A673 (cell line): ENCODE measurements around the gene SYNE1. TPM values are rescaled to one million over a fixed set of nuclear protein-coding genes. Genes with fewer than 3 reads are reported as not detected.

Source experiments
- BruUV-seq: library from RNA; stranded (reverse); fragments of 400-500 nt; replicated peaks from 2 replicates; lab custom pipeline; 2021; lab: Mats Ljungman, UMichigan
- CTCF ChIA-PET: fragments of 300-600 bp; sonication (Branson Sonifier 250); formaldehyde crosslinking; loops from one replicate; lab custom pipeline; 2022; ENCODE audit warnings: antibody characterized with exemption; lab: Charles Lee
- POLR2A ChIA-PET: fragments of 300-600 bp; sonication (Branson Sonifier 250); formaldehyde crosslinking; loops from one replicate; lab custom pipeline; 2022; ENCODE audit warnings: antibody characterized with exemption; ENCODE audit not compliant: low non-redundant PET; lab: Charles Lee
- DNase-seq: peaks from one replicate; pipeline ENCODE4 v3.0.0-alpha.2; 2015; ENCODE audit warnings: low spot score
- H3K27ac ChIP-seq: fragments of 200-600 bp; sonication (generic); 2 replicates; pipeline ENCODE4 v1.5.1; 2016; ENCODE audit warnings: mixed run types, low read depth, mild to moderate bottlenecking, mixed read lengths, antibody characterized with exemption, low read length; ENCODE audit not compliant: poor library complexity, severe bottlenecking
- H3K27me3 ChIP-seq: fragments of 200-600 bp; sonication (generic); replicated peaks from 2 replicates; pipeline ENCODE4 v1.6.1; 2017; ENCODE audit warnings: mixed run types, low read depth, mild to moderate bottlenecking, mixed read lengths, antibody characterized with exemption, low read length; ENCODE audit not compliant: insufficient read depth, poor library complexity
- H3K36me3 ChIP-seq: fragments of 200-600 bp; sonication (generic); 2 replicates; pipeline ENCODE4 v1.6.1; 2016; ENCODE audit warnings: mixed run types, mild to moderate bottlenecking, mixed read lengths, antibody characterized with exemption, low read length; ENCODE audit not compliant: insufficient read depth, poor library complexity, severe bottlenecking
- H3K4me1 ChIP-seq: fragments of 200-600 bp; sonication (generic); 2 replicates; pipeline ENCODE4 v1.6.1; 2017; ENCODE audit warnings: mixed run types, mild to moderate bottlenecking, mixed read lengths, antibody characterized with exemption, low read length; ENCODE audit not compliant: insufficient read depth, poor library complexity, severe bottlenecking
- H3K4me3 ChIP-seq: fragments of 200-600 bp; sonication (generic); 2 replicates; pipeline ENCODE4 v1.5.1; 2016; ENCODE audit warnings: low read depth, mixed run types, mild to moderate bottlenecking, mixed read lengths, low read length; ENCODE audit not compliant: poor library complexity, severe bottlenecking
- H3K9me3 ChIP-seq: fragments of 200-600 bp; sonication (generic); 2 replicates; pipeline ENCODE4 v1.6.1; 2016; ENCODE audit warnings: mixed run types, low read depth, mild to moderate bottlenecking, mixed read lengths, antibody characterized with exemption, low read length; ENCODE audit not compliant: poor library complexity, severe bottlenecking
- EZH2 ChIP-seq: fragments of 200-600 bp; sonication (generic); IDR thresholded peaks from 2 replicates; pipeline ENCODE4 v1.6.1; 2017; ENCODE audit warnings: borderline replicate concordance, low read depth, mild to moderate bottlenecking, mixed read lengths, antibody characterized with exemption, low read length; ENCODE audit not compliant: poor library complexity, severe bottlenecking
- intact Hi-C: fragments of 100-400 bp; cut with micrococcal nuclease; formaldehyde crosslinking; loops from one replicate; pipeline ENCODE4 v1.10.0; 2022; ENCODE audit not compliant: unreplicated experiment
- total RNA-seq: library from RNA; stranded (reverse); gene quantifications from 2 replicates; pipeline ENCODE4 v1.2.3, GENCODE V29; 2021
- TF ChIP-seq, protein P1 (sequence below): fragments of 300-800, 200-600 bp; sonication (generic); conservative IDR thresholded peaks from 2 replicates; pipeline ENCODE4 v1.5.1; 2017; ENCODE audit warnings: low read depth, mild to moderate bottlenecking, antibody characterized with exemption, low read length, moderate library complexity, mixed read lengths

Gene SYNE1
- total RNA-seq, 1 experiment from 2014 or later, result 12.1 TPM

DNA sequence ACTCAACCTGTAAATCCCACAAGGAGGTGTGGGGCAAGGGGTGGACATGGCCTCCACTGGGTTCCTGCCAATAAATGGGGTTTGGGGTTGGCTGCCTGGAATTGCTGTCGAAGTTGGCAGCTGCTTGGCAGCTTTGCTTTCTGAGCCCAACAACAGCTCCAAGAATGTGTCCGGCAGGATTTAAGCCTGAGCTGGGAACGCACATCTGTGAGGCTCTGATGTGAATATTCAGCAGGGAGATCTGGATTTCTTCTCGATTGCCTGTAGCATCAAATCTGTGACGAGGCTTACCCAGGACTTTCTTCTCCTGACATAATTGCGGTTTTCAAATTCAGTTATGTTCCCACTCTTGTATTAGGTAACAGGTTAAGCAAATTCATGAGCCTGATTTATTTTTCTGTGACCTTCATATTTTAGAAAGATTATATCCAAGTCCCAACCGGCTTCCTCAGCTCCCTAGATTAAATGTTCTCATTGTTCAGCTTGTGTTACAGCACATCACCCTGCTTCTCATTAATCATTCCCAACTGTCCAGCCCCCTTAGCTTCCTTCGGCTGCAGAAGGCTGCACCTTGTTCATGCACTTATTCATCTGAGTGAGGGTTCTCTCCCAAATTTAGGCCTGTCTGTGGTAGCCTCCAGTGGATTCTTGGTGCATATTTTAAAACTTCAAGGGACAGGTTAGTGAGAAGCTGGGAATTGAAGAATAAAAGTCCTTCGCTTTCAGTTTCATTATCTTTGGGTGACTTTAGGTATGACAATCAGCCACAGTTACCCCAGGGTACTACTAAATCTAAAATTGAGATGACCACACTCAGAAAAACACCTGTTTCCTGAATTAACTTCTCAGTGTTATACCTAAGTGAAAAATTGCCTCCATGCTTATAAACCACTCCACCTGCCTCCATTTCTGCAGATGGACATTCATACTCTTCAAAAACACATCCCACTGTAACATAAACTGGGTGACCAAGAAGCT lies 519.7 kb downstream of the SYNE1 start:
- intact Hi-C loops, result no loop called here
- Histone ChIP-seq H3K4me1 (no peaks in the 10 kb centered on the region), H3K27ac (no peak overlapping the region), H3K9me3 (no peaks in the 10 kb centered on the region), H3K4me3 (no peak overlapping the region), H3K36me3 (no peaks in the 10 kb centered on the region), H3K27me3 (no peaks in the 10 kb centered on the region)
- no TSS peak for BruUV-seq
- CTCF ChIA-PET, result no interaction called here
- POLR2A ChIA-PET, result no interaction called here
- no peak for DNase-seq
- no peak for TF ChIP-seq EZH2
- TF ChIP-seq, protein P1, sequence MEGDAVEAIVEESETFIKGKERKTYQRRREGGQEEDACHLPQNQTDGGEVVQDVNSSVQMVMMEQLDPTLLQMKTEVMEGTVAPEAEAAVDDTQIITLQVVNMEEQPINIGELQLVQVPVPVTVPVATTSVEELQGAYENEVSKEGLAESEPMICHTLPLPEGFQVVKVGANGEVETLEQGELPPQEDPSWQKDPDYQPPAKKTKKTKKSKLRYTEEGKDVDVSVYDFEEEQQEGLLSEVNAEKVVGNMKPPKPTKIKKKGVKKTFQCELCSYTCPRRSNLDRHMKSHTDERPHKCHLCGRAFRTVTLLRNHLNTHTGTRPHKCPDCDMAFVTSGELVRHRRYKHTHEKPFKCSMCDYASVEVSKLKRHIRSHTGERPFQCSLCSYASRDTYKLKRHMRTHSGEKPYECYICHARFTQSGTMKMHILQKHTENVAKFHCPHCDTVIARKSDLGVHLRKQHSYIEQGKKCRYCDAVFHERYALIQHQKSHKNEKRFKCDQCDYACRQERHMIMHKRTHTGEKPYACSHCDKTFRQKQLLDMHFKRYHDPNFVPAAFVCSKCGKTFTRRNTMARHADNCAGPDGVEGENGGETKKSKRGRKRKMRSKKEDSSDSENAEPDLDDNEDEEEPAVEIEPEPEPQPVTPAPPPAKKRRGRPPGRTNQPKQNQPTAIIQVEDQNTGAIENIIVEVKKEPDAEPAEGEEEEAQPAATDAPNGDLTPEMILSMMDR, result no peak

DNA sequence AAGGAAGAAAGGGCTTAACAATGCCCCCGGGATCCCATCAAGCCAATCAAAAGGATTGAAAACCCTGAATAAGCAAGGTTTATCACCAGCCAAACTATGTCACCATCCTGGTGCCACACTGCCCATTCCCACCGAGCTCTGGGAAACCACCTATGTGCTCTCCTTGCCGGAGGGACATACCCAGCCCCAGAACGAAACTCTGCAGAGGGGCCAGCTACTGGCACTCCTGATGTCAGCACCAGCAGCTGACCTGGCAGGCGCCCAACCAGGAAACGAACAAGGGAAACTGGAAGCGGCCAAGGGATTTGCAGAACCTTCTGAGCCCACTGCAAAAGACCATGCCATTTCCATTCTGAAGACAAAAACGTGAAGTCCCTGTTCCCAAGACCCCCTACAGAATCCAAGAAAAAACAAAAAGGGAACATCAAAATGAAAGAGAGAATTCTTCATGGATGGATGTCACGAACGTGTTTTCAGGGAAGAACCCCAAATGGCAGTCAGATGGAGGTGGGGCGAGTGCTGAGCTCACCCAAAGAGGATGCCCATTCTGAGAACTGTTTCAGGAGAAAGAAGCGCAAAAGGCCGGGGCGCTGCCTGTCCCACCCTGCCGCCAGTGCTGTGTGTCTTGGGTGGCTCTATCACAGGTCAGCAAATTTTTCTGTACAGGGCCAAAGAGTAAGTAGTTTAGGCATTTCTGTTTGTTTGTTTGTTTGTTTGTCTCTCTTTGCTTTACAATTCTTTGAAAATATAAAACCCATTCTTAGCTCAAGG lies 524.5 kb downstream of the SYNE1 start:
- intact Hi-C loops, result no loop called here
- POLR2A ChIA-PET, result no interaction called here
- no peak overlapping the region for H3K4me3 ChIP-seq
- no peaks in the 10 kb centered on the region for H3K27me3 ChIP-seq
- H3K36me3 ChIP-seq, result no peaks in the 10 kb centered on the region
- CTCF ChIA-PET, result no interaction called here
- TF ChIP-seq, protein P1, result no peak
- TF ChIP-seq EZH2, result no peak
- BruUV-seq, result no TSS peak
- H3K27ac ChIP-seq, result no peak overlapping the region
- no peaks in the 10 kb centered on the region for H3K4me1 ChIP-seq
- DNase-seq, result no peak
- H3K9me3 ChIP-seq, result no peaks in the 10 kb centered on the region

DNA sequence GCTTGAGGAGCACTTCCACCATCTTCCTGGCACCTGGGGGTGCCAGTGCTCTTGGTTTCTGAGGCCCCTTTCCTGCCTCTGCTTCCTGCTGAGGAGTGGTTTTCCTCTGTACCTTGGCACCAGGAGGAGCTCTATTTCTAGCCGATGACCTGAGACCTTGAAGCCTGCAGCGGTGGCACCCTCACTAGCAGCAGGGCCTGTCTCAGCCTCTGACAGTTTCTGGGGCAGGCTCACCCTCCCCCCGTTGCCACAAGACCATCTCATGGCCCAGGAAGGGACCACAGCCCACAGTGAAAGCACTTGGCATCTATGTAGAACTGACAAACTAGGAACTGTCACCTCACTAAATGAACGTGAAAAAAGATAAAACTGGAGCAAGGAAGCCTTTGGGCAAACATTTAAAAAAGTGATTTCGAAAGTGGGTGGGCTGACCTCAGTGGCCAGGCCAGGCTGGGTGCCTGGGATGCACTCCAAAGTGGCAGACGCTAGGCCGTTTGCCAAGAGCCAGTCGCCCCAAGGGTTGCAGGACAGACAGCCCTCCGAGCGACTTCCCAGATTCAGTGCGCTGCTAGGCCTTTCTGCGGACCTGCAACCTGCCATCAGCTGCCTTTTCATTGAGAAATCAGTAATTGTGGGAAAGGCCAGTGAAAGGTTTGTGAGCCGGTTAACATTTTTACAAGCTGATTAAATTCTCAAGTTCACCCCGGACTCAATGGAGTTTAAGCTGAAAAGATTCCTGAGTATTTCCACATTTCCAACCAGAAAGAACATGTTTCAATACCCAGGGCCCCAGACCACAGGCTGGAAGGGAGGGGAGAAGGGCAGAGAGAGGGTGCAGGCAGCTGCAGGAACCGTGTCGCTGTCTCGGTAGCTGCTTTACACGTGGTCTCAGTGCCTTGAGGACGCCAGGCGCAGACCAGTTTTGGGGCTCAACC lies 526.0 kb downstream of the SYNE1 start:
- Histone ChIP-seq H3K4me1 (no peaks in the 10 kb centered on the region), H3K27me3 (no peaks in the 10 kb centered on the region), H3K9me3 (no peaks in the 10 kb centered on the region), H3K27ac (no peak overlapping the region), H3K36me3 (no peaks in the 10 kb centered on the region), H3K4me3 (no peak overlapping the region)
- DNase-seq, result no peak
- no TSS peak for BruUV-seq
- intact Hi-C loops, result no loop called here
- ChIA-PET POLR2A (no interaction called here), CTCF (no interaction called here)
- TF ChIP-seq EZH2, result no peak
- TF ChIP-seq, protein P1, result no peak
